GM21529 (cell line): ENCODE measurements around the gene HORMAD1.
"Not testable (repeated sequence)": the region's sequence is repeated elsewhere in the genome, so short reads cannot be mapped to it uniquely, and the experiment has no call there.

Experiments
- ATAC-seq: cut with Tn5 transposase; IDR thresholded peaks from one replicate; pipeline ENCODE4 v1.9.1; 2021; ENCODE audit not compliant: unreplicated experiment

Gene HORMAD1

GRCh38 chr1:150696995-150697927, 23.4 kb downstream of the HORMAD1 start, which contains the start of gene GOLPH3L:
Gene GOLPH3L (minus strand): TSS chr1:150697154. CDS start chr1:150694838, 2,316 bp downstream.
- peak; percentile 99 for ATAC-seq

GRCh38 chr1:150696590-150696989, 24.1 kb downstream of the HORMAD1 start:
- ATAC-seq, result no peak

GRCh38 chr1:150696162-150696561, 24.5 kb downstream of the HORMAD1 start:
- no peak for ATAC-seq

- ATAC-seq, result no peak
These were observed 25.1 kb downstream of the HORMAD1 start for GRCh38 chr1:150695561-150695960.

DNA sequence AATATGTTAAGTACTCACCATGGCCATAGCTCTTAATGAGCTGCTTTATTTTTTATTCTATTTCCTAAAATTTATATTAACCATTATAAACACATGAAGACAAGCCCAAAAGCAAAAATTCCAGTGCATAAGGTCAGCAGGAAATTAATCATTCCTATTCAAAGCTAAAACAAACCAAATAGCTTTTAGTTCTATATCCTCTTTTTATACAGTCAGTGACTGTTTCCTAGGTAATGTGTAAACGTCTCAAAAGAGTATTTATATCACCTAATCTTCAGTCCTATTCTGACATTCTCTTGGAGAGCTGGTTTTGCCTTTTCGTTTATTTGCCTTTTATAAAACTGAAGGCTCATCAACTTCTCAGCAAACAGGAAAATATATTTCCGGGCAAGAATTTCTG, 28.0 kb downstream of the HORMAD1 start:
- no peak for ATAC-seq

DNA sequence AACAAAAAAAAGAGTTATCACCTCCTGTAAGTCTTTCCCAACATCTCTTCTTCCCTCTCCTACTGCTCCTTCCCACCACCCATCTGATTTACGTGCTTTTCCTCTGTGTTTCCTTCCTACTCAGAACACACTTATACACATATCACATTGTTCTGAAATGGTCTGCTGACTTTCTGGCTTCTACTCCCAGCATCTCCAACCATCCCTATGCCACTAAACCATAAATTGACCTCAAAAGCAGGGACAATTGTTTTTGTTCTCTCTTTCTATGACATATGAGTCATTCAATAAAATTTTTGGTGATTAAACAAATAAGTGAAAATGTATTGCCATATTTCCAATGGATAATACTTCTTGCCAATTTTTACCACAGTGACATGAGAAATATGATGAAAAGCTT, 31.9 kb downstream of the HORMAD1 start:
- ATAC-seq, result no peak

DNA sequence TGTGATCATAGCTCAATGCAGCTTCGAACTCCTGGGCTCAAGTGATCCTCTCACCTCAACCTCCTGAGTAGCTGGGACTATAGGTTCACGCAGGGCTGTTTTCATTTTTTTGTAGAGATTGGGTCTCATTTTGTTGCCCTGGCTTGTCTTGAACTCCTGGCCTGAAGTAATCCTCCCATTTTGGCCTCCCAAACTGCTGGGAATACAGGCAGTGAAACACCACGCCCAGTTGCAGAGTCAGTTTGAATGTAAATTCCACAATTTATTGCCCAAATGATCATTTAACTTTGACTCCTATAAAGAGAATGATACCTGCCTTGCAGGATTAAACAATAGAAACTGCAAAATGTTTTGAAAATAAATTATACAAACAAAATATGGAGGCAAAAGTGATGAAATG, 34.4 kb downstream of the HORMAD1 start:
- no peak for ATAC-seq

DNA sequence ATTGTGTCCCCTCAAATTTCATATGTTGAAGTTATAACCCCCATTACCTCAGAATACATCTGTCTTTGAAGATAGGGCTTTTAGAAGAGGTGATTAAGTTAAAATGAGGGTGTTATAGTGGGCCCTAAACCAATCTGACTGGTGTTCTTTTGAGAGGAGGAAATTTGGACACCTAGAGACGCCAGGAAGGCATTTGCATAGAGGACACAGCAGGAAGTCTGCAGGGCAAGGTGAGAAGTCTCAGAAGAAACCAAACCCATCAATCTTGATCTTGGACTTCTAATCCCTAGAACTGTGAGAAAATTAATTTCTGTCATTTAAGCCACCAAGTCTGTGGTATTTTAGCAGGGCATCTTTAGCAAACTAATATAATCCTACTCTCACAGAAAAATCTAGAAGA, 36.8 kb downstream of the HORMAD1 start:
- ATAC-seq, result no peak

- no peak for ATAC-seq
These were observed 41.7 kb downstream of the HORMAD1 start for GRCh38 chr1:150678988-150679387.

DNA sequence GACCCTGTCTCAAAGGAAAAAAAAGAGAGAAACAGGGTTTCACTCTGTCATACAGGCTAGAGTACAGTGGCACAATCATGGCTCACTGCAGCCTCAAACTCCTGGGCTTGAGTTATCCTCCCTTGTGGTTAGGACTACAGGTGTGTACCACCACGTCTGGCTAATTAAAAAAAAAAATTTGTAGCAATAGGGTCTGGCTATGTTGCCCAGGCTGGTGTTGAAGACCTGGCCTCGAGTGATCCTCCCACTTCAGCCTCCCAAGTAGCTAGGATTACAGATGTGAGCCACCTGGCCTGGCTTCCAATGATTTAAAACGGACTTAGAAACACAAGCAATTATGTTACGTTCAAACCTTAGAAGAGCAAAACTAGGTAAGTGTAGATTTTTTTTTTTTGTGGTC, 45.8 kb downstream of the HORMAD1 start:
- no peak for ATAC-seq

DNA sequence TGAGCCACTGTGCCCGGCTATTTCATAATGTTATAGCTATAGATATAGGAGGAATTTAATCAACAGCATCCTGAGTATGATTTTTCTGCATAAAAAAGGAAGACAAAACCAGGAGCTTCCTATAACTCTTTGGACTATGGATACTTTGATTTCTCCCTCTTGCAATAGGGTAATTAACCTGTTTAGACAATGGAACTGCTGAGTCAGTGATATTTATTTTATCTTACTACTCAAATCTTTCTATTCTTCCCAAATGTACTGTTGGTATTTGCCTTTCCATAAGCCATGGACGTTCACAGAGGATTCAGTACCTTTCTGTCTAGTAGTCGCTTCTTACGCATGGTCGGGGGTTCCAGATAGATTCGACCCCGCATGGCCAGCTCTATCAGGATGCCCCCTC, 57.4 kb downstream of the HORMAD1 start:
- no peak for ATAC-seq

GRCh38 chr1:150662811-150663210, 57.9 kb downstream of the HORMAD1 start:
- ATAC-seq, result no peak

GRCh38 chr1:150661156-150661555, 59.5 kb downstream of the HORMAD1 start:
- ATAC-seq, result no peak

GRCh38 chr1:150660584-150660983, 60.1 kb downstream of the HORMAD1 start:
- ATAC-seq, result no peak

GRCh38 chr1:150657064-150657463, 63.6 kb downstream of the HORMAD1 start:
- ATAC-seq, result not testable (repeated sequence)

GRCh38 chr1:150654635-150655034, 66.1 kb downstream of the HORMAD1 start:
- not testable (repeated sequence) for ATAC-seq

- ATAC-seq, result no peak
These were observed 70.5 kb downstream of the HORMAD1 start for GRCh38 chr1:150650193-150650592.

DNA sequence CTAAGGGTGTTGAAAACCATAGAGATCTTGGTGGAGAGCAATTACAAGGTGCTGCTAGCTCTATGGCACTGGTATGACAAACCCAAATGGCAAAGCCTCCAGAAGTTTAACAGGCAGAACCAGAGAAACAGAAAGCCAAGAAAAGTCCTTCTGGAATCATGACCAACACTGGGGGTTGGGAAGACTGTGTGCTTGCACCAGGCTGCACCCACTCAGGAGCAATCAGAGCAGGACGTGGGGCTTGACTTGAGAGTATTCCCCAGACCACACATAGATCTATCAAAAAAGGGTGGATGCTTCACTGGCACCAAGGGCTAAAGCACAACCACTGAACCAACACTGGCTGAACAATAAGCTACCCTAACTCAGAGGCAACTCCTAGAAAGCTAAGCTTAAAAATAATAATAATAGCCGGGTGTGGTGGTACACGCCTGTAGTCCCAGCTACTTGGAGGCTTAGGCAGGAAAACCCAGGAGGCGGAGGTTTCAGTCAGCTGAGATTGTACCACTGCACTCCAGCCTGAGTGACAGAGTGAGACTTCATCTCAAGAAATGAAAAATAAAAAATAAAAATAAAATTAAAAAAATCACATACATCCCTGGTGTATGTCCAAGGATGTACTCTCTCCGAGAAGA, 71.1 kb downstream of the HORMAD1 start:
- ATAC-seq, result no peak
